GM12878 (cell line): ENCODE results near the gene NAA20. TPM values are rescaled to one million over a fixed set of nuclear protein-coding genes. Genes with fewer than 3 reads are reported as not detected.

Experiments
- BCL11A ChIP-seq: IDR thresholded peaks from 2 replicates; pipeline ENCODE4 v1.6.1; 2011; ENCODE audit warnings: low read depth, low read length
- HSF1 ChIP-seq: fragments of 150-350 bp; IDR thresholded peaks from 2 replicates; pipeline ENCODE4 v1.6.1; 2014; ENCODE audit warnings: mild to moderate bottlenecking, low read depth, low read length
- NBN ChIP-seq: fragments of 450-650 bp; IDR thresholded peaks from 2 replicates; pipeline ENCODE4 v1.6.1; 2016
- PBX3 ChIP-seq: IDR thresholded peaks from 2 replicates; pipeline ENCODE4 v1.6.1; 2011; ENCODE audit warnings: mild to moderate bottlenecking, low read depth, low read length, moderate library complexity; ENCODE audit not compliant: insufficient replicate concordance
- SUPT20H ChIP-seq: IDR thresholded peaks from 2 replicates; pipeline ENCODE4 v1.6.1; 2011; ENCODE audit warnings: low read depth, mild to moderate bottlenecking, low read length, moderate library complexity, borderline replicate concordance; ENCODE audit not compliant: control insufficient read depth
- ZNF274 ChIP-seq: IDR thresholded peaks from one replicate; pipeline ENCODE4 v1.8.0; 2011; ENCODE audit not compliant: insufficient read length, insufficient read depth
- ZNF622 ChIP-seq: fragments of 450-650 bp; IDR thresholded peaks from 2 replicates; pipeline ENCODE4 v1.6.1; 2017; ENCODE audit warnings: mild to moderate bottlenecking, inconsistent platforms
- polyA plus RNA-seq, 11 experiments: library from polyadenylated mRNA; depleted of rRNA in 4 of 11; unstranded in 6 of 11; stranded (reverse) in 5 of 11; fragments of >200 nt; fragmentation: Nextera tagmentation in 4 of 11; fragmentation: Illumina TruSeq in 1 of 11; extraction: Ambion mirVana in 4 of 11; extraction: Trizol in 1 of 11; gene quantifications; 1 replicate in 1 of 11; 2 replicates in 10 of 11; pipeline versions ENCODE4 v1.2.1 to v1.2.3, GENCODE V29; 2011 to 2016; ENCODE audit warnings: inconsistent platforms in 2 of 11, missing spikeins in 2 of 11, low read depth in 1 of 11
- total RNA-seq, 4 experiments: library from RNA; depleted of rRNA in 3 of 4; stranded (reverse); fragments of >200 nt in 3 of 4; fragmentation: Illumina TruSeq in 1 of 4; extraction: Trizol in 1 of 4; gene quantifications; 2 replicates each; pipeline versions ENCODE4 v1.2.1 to v1.2.3, GENCODE V29; 2013 to 2021
- TF ChIP-seq, protein P1 (sequence below): fragments of 450-650 bp; IDR thresholded peaks from 2 replicates; pipeline ENCODE4 v1.6.1; 2017; ENCODE audit warnings: mild to moderate bottlenecking, moderate library complexity
- TF ChIP-seq, protein P2 (sequence below), 3 experiments: IDR thresholded peaks in 2 of 3; conservative IDR thresholded peaks in 1 of 3; 2 replicates each; pipeline ENCODE4 v1.5.1; 2011; ENCODE audit warnings: low read depth in 3 of 3, low read length in 3 of 3, mild to moderate bottlenecking in 3 of 3, control low read depth in 2 of 3, moderate library complexity in 2 of 3, inconsistent platforms in 1 of 3, mixed read lengths in 1 of 3; ENCODE audit not compliant: control insufficient read depth in 2 of 3, insufficient read depth in 1 of 3; ENCODE audit errors: extremely low read depth in 1 of 3

The NAA20 gene
- total and polyA plus RNA-seq, 10 of the 15 experiments (the other 5 are each of a cell fraction or from before 2014, with no cell fraction given): 48.3 to 366 (median 89.1) TPM

GRCh38 chr20:20012541-20012940 lies 4.6 kb upstream of the NAA20 start (continued):
- TF ChIP-seq, protein P1, sequence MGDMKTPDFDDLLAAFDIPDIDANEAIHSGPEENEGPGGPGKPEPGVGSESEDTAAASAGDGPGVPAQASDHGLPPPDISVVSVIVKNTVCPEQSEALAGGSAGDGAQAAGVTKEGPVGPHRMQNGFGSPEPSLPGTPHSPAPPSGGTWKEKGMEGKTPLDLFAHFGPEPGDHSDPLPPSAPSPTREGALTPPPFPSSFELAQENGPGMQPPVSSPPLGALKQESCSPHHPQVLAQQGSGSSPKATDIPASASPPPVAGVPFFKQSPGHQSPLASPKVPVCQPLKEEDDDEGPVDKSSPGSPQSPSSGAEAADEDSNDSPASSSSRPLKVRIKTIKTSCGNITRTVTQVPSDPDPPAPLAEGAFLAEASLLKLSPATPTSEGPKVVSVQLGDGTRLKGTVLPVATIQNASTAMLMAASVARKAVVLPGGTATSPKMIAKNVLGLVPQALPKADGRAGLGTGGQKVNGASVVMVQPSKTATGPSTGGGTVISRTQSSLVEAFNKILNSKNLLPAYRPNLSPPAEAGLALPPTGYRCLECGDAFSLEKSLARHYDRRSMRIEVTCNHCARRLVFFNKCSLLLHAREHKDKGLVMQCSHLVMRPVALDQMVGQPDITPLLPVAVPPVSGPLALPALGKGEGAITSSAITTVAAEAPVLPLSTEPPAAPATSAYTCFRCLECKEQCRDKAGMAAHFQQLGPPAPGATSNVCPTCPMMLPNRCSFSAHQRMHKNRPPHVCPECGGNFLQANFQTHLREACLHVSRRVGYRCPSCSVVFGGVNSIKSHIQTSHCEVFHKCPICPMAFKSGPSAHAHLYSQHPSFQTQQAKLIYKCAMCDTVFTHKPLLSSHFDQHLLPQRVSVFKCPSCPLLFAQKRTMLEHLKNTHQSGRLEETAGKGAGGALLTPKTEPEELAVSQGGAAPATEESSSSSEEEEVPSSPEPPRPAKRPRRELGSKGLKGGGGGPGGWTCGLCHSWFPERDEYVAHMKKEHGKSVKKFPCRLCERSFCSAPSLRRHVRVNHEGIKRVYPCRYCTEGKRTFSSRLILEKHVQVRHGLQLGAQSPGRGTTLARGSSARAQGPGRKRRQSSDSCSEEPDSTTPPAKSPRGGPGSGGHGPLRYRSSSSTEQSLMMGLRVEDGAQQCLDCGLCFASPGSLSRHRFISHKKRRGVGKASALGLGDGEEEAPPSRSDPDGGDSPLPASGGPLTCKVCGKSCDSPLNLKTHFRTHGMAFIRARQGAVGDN: no peak
- TF ChIP-seq ZNF274 (no peak), ZNF622 (no peak), SUPT20H (no peak), PBX3 (no peak), BCL11A (no peak), NBN (no peak), HSF1 (no peak)
- TF ChIP-seq, protein P2, sequence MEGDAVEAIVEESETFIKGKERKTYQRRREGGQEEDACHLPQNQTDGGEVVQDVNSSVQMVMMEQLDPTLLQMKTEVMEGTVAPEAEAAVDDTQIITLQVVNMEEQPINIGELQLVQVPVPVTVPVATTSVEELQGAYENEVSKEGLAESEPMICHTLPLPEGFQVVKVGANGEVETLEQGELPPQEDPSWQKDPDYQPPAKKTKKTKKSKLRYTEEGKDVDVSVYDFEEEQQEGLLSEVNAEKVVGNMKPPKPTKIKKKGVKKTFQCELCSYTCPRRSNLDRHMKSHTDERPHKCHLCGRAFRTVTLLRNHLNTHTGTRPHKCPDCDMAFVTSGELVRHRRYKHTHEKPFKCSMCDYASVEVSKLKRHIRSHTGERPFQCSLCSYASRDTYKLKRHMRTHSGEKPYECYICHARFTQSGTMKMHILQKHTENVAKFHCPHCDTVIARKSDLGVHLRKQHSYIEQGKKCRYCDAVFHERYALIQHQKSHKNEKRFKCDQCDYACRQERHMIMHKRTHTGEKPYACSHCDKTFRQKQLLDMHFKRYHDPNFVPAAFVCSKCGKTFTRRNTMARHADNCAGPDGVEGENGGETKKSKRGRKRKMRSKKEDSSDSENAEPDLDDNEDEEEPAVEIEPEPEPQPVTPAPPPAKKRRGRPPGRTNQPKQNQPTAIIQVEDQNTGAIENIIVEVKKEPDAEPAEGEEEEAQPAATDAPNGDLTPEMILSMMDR (IDR thresholded peaks at IDR 0.05 in 2 of 3, conservative IDR thresholded peaks at IDR 0.05 in 1 of 3; ENCODE audit: control insufficient read depth in 2 of 3, extremely low read depth in 1 of 3, insufficient read depth in 1 of 3, low read depth in 3 of 3, low read length in 3 of 3): no peak
